B cell (primary cell): ENCODE measurements around the gene SERHL2. TPM values are rescaled to one million over a fixed set of nuclear protein-coding genes. Genes with fewer than 3 reads are reported as not detected.

Experiments
- ATAC-seq: fragments of 200-7000 bp; cut with Tn5 transposase; one replicate; pipeline ENCODE4 v1.10.0; 2021; ENCODE audit warnings: low read depth, mild to moderate bottlenecking, moderate number of reproducible peaks, moderate library complexity
- CTCF ChIA-PET: fragments of 350-600 bp; sonication (Branson Sonifier 250); formaldehyde crosslinking; loops from one replicate; lab custom pipeline; 2021; ENCODE audit warnings: antibody characterized with exemption, inconsistent platforms; lab: Charles Lee
- POLR2A ChIA-PET: fragments of 350-600 bp; sonication (Branson Sonifier 250); formaldehyde crosslinking; loops from one replicate; lab custom pipeline; 2021; ENCODE audit warnings: antibody characterized with exemption; lab: Charles Lee
- DNase-seq: peaks from one replicate; pipeline ENCODE4 v3.0.0; 2013
- H2AFZ ChIP-seq: 2 replicates; pipeline ENCODE4 v1.6.1; 2012; ENCODE audit warnings: mild to moderate bottlenecking, low read depth, low read length; ENCODE audit not compliant: insufficient read depth, poor library complexity, severe bottlenecking
- H3K27ac ChIP-seq, 2 donors: 1 replicate in 1 of 2; 2 replicates in 1 of 2; pipeline ENCODE4 v1.5.1; 2012 to 2013; ENCODE audit warnings: low read length in 2 of 2, mild to moderate bottlenecking in 2 of 2, moderate library complexity in 1 of 2
- H3K27me3 ChIP-seq, 4 experiments: fragments of 200-600 bp in 1 of 4; sonication (generic) in 1 of 4; replicated peaks in 1 of 4; 1 replicate in 2 of 4; 2 replicates in 2 of 4; pipeline versions ENCODE4 v1.6.1 to v1.7.0; 2013 to 2016; ENCODE audit warnings: low read length in 3 of 4, mild to moderate bottlenecking in 2 of 4, mixed read lengths in 1 of 4, moderate library complexity in 1 of 4; ENCODE audit not compliant: insufficient read depth in 4 of 4, control insufficient read depth in 3 of 4; ENCODE audit errors: control extremely low read depth in 1 of 4
- H3K36me3 ChIP-seq, 2 experiments: replicated peaks in 1 of 2; 1 replicate in 1 of 2; 2 replicates in 1 of 2; pipeline versions ENCODE4 v1.6.1 to v1.7.1; 2013; ENCODE audit warnings: low read length in 1 of 2; ENCODE audit not compliant: insufficient read depth in 2 of 2, control insufficient read depth in 1 of 2; ENCODE audit errors: control extremely low read depth in 1 of 2, extremely low read depth in 1 of 2
- H3K4me1 ChIP-seq, 2 donors: fragments of 200-600 bp in 1 of 2; sonication (generic) in 1 of 2; 1 replicate in 1 of 2; 2 replicates in 1 of 2; pipeline versions ENCODE4 v1.5.1 to v1.6.1; 2013 to 2017; ENCODE audit warnings: low read length in 2 of 2; ENCODE audit not compliant: control insufficient read depth in 2 of 2, insufficient read depth in 2 of 2
- H3K4me2 ChIP-seq: replicated peaks from 2 replicates; pipeline ENCODE3; 2012; ENCODE audit warnings: mild to moderate bottlenecking, low read depth, low read length; ENCODE audit not compliant: poor library complexity, severe bottlenecking
- H3K4me3 ChIP-seq, 5 experiments: fragments of 200-600 bp in 1 of 5; sonication (generic) in 1 of 5; 1 replicate in 3 of 5; 2 replicates in 2 of 5; pipeline versions ENCODE4 v1.5.1 to v1.7.0; 2011 to 2016; ENCODE audit warnings: low read length in 4 of 5, mild to moderate bottlenecking in 4 of 5, low read depth in 2 of 5, control low read depth in 1 of 5, moderate library complexity in 1 of 5; ENCODE audit not compliant: insufficient read depth in 1 of 5; ENCODE audit errors: control extremely low read depth in 1 of 5, extremely low read depth in 1 of 5
- H3K79me2 ChIP-seq: fragments of 200-600 bp; sonication (generic); one replicate; pipeline ENCODE4 v1.6.0; 2016; ENCODE audit warnings: low read length; ENCODE audit not compliant: control insufficient read depth, insufficient read depth
- H3K9ac ChIP-seq: fragments of 200-600 bp; sonication (generic); 2 replicates; pipeline ENCODE4 v1.6.1; 2017; ENCODE audit warnings: mild to moderate bottlenecking, low read length, moderate library complexity
- H3K9me3 ChIP-seq, 3 donors: one replicate each; pipeline versions ENCODE4 v1.6.1 to v1.7.1; 2013; ENCODE audit warnings: low read length in 2 of 3; ENCODE audit not compliant: control insufficient read depth in 2 of 3, insufficient read depth in 1 of 3; ENCODE audit errors: control extremely low read depth in 1 of 3
- H4K20me1 ChIP-seq: 2 replicates; pipeline ENCODE4 v1.6.0; 2012; ENCODE audit warnings: mild to moderate bottlenecking, low read length; ENCODE audit not compliant: insufficient read depth, control insufficient read depth, poor library complexity, severe bottlenecking
- H3K27ac Mint-ChIP-seq: one replicate; pipeline ENCODE4 v1.8.0; 2021; ENCODE audit warnings: mixed read lengths
- H3K27me3 Mint-ChIP-seq: one replicate; pipeline ENCODE4 v1.8.0; 2021; ENCODE audit warnings: mixed read lengths
- H3K4me1 Mint-ChIP-seq: one replicate; pipeline ENCODE4 v1.8.0; 2021; ENCODE audit warnings: mixed read lengths
- H3K4me3 Mint-ChIP-seq: one replicate; pipeline ENCODE4 v1.8.0; 2021; ENCODE audit warnings: mixed read lengths
- H3K9me3 Mint-ChIP-seq: one replicate; pipeline ENCODE4 v1.8.0; 2022; ENCODE audit warnings: mixed read lengths; ENCODE audit not compliant: insufficient read depth
- CTCF ChIP-seq: fragments of 200-600 bp; IDR thresholded peaks from one replicate; pipeline ENCODE4 v1.8.0; 2022; ENCODE audit warnings: antibody characterized with exemption, mild to moderate bottlenecking
- EZH2 ChIP-seq: IDR thresholded peaks from 2 replicates; pipeline ENCODE4 v1.6.1; 2012; ENCODE audit warnings: borderline replicate concordance, low read depth, mild to moderate bottlenecking, moderate library complexity, low read length; ENCODE audit not compliant: insufficient read depth, poor library complexity, severe bottlenecking
- WGBS: methylation state at CpG from one replicate; pipeline ENCODE4 v1.1.5; 2013; ENCODE audit warnings: missing lambda C conversion rate; ENCODE audit not compliant: insufficient coverage; 5-methylcytosine and 5-hydroxymethylcytosine counted together
- intact Hi-C: fragments of 100-400 bp; cut with micrococcal nuclease; formaldehyde crosslinking; loops from one replicate; pipeline ENCODE4 v1.10.0; 2022
- polyA plus RNA-seq: library from polyadenylated mRNA; depleted of rRNA; stranded (reverse); fragments of >200 nt; gene quantifications from 2 replicates; pipeline ENCODE4 v1.2.3, GENCODE V29; 2012
- total RNA-seq, 2 donors: library from RNA; stranded (reverse); fragments of 120-200 nt in 1 of 2; gene quantifications; 1 replicate in 1 of 2; 2 replicates in 1 of 2; pipeline versions ENCODE4 v1.2.3 to v1.2.4, GENCODE V29; 2013 to 2022

SERHL2 gene
- total and polyA plus RNA-seq, 2 donors (not counting 1 experiment from before 2014, with no cell fraction given) = 5.5 to 7.3 TPM

- peaks cover 84% of the 10 kb centered on the region for H3K79me2 ChIP-seq
- peaks cover 57% of the 10 kb centered on the region for H3K4me1 Mint-ChIP-seq
- DNase-seq (no peak), ATAC-seq (no peak)
- no peak overlapping the region for H3K4me2 ChIP-seq
- H3K27me3 Mint-ChIP-seq = no peaks in the 10 kb centered on the region
- H3K9me3 ChIP-seq = no peaks in the 10 kb centered on the region
- WGBS = 93% methylated on average over 4 of the region's 5 CpGs
- peaks cover 6 to 49% of the 10 kb centered on the region in 2 experiments for H3K36me3 ChIP-seq
- peaks cover 18 to 35% of the 10 kb centered on the region in 2 donors for H3K4me1 ChIP-seq
- TF ChIP-seq CTCF = no peak
- no peak for TF ChIP-seq EZH2
- no peak overlapping the region for H3K27ac ChIP-seq
- H3K4me3 ChIP-seq = no peak overlapping the region
- peaks cover 82% of the 10 kb centered on the region for H4K20me1 ChIP-seq
- H2AFZ ChIP-seq = no peak overlapping the region
- no peak overlapping the region for H3K4me3 Mint-ChIP-seq
- intact Hi-C loops = no loop called here
- H3K27ac Mint-ChIP-seq = no peak overlapping the region
- no peaks in the 10 kb centered on the region for H3K9me3 Mint-ChIP-seq
- no peaks in the 10 kb centered on the region for H3K27me3 ChIP-seq
- H3K9ac ChIP-seq = no peak overlapping the region
- POLR2A ChIA-PET = no interaction called here
- CTCF ChIA-PET = interaction anchor here (1.3 kb wide), 1 partner anchor 13 kb away, joined by 4 read pairs; no protein-coding TSS in a partner anchor
These were observed 56.4 kb downstream of the SERHL2 start for GRCh38 chr22:42610186-42610585.

- Histone ChIP-seq H2AFZ (no peak overlapping the region), H3K36me3 (peaks cover 6 to 43% of the 10 kb centered on the region in 2 experiments), H3K4me3 (no peak overlapping the region), H3K4me1 (peaks cover 21 to 43% of the 10 kb centered on the region in 2 donors), H3K79me2 (peaks cover 75% of the 10 kb centered on the region), H3K9ac (no peak overlapping the region), H3K27ac (no peak overlapping the region), H4K20me1 (peaks cover 73% of the 10 kb centered on the region), H3K4me2 (no peak overlapping the region), H3K27me3 (no peaks in the 10 kb centered on the region), H3K9me3 (no peaks in the 10 kb centered on the region)
- Mint-ChIP-seq H3K27me3 (no peaks in the 10 kb centered on the region), H3K4me1 (peaks cover 58% of the 10 kb centered on the region), H3K27ac (no peak overlapping the region), H3K4me3 (no peak overlapping the region), H3K9me3 (no peaks in the 10 kb centered on the region)
- ChIA-PET CTCF (no interaction called here), POLR2A (no interaction called here)
- intact Hi-C loops = no loop called here
- ATAC-seq (no peak), DNase-seq (no peak)
- no peak for TF ChIP-seq EZH2
- WGBS = 67% methylated on average over 1 of the region's 1 CpG
These were observed 57.3 kb downstream of the SERHL2 start for GRCh38 chr22:42611051-42611450.
